GM13977 (cell line): ENCODE data around the gene KIF26A.

Experiments
- DNase-seq: peaks from one replicate; pipeline ENCODE4 v3.0.0; 2012; ENCODE audit warnings: low spot score
- in situ Hi-C: fragments of 300-500 bp; cut with MboI; formaldehyde crosslinking; loops from one replicate; pipeline ENCODE4 v1.12.0; 2022; ENCODE audit warnings: low sequenced_read_pairs, low pct_unique_long_range_greater_than_20kb, mixed read lengths, inconsistent platforms; ENCODE audit not compliant: unreplicated experiment
- TF ChIP-seq, protein P1 (sequence below): IDR thresholded peaks from 2 replicates; pipeline ENCODE4 v1.5.1; 2012; ENCODE audit warnings: mild to moderate bottlenecking, control low read depth; ENCODE audit not compliant: insufficient read depth; ENCODE audit errors: extremely low read depth, missing control alignments

The KIF26A gene

GRCh38 chr14:104164512-104164911 lies 26.1 kb downstream of the KIF26A start:
- DNase-seq = no peak
- TF ChIP-seq, protein P1, sequence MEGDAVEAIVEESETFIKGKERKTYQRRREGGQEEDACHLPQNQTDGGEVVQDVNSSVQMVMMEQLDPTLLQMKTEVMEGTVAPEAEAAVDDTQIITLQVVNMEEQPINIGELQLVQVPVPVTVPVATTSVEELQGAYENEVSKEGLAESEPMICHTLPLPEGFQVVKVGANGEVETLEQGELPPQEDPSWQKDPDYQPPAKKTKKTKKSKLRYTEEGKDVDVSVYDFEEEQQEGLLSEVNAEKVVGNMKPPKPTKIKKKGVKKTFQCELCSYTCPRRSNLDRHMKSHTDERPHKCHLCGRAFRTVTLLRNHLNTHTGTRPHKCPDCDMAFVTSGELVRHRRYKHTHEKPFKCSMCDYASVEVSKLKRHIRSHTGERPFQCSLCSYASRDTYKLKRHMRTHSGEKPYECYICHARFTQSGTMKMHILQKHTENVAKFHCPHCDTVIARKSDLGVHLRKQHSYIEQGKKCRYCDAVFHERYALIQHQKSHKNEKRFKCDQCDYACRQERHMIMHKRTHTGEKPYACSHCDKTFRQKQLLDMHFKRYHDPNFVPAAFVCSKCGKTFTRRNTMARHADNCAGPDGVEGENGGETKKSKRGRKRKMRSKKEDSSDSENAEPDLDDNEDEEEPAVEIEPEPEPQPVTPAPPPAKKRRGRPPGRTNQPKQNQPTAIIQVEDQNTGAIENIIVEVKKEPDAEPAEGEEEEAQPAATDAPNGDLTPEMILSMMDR = no peak
- in situ Hi-C loops = no loop called here

- in situ Hi-C loops = no loop called here
- DNase-seq = no peak
These were observed 28.3 kb downstream of the KIF26A start for GRCh38 chr14:104166698-104167097.

DNA sequence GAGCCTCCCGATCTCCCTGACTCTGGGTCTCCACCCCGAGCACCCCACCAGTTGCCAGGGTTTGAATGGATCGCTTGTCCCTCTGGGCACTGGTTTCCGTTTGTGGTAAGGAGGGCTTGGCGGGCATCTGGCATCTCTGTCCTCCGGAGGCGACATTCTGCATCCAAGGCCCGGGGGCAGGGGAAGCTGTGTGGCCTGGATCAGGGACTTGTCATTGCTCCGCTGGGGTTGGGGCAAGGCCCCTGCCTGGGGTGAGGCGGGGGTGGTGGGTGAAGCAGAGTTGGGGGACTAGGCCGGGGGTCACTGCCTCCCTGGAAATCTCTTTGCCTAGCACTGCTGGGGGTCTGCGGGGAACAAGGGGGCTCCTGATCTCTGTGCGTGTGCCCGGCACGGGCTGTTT lies 30.2 kb downstream of the KIF26A start:
- TF ChIP-seq, protein P1 = no peak
- in situ Hi-C loops = no loop called here
- no peak for DNase-seq

More at GRCh38 chr14:104166698-104167097, 28.3 kb downstream of the KIF26A start:
- TF ChIP-seq, protein P1 = no peak

DNA sequence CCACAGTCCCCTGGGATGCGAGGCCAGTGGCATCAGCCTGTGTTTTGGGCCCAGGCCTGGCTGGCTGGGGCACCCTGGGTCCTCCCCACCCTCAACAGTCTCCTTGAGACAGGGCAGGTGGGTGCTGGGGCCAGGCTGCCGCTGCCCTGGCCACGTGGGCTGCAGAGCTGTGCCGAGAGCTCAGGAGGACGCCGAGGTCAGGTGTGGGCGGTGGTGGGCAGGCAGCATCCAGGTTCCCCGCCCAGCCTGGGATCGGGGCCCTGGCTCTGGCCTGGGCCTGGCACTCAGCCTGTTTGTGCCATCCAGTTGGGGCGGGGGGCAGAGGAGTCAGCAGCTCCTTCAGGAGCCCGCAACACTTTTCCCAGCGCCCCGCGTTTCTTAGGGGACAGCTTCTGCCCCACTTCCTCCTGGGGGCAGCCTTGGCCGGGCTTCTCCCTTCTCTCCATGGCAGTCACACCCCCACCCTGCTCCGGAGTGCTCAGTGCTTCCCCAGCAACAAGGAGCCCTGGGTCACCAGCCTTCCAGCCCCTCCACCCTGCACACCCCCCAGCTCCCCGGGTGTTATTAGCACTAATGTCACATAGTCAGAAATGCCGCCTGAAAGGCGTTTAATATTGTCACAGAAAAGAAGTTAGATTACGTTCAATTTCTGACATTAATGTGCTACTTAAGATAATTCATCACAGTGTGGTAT lies 30.8 kb downstream of the KIF26A start:
- TF ChIP-seq, protein P1 = no peak
- no peak for DNase-seq
- in situ Hi-C loops = no loop called here

DNA sequence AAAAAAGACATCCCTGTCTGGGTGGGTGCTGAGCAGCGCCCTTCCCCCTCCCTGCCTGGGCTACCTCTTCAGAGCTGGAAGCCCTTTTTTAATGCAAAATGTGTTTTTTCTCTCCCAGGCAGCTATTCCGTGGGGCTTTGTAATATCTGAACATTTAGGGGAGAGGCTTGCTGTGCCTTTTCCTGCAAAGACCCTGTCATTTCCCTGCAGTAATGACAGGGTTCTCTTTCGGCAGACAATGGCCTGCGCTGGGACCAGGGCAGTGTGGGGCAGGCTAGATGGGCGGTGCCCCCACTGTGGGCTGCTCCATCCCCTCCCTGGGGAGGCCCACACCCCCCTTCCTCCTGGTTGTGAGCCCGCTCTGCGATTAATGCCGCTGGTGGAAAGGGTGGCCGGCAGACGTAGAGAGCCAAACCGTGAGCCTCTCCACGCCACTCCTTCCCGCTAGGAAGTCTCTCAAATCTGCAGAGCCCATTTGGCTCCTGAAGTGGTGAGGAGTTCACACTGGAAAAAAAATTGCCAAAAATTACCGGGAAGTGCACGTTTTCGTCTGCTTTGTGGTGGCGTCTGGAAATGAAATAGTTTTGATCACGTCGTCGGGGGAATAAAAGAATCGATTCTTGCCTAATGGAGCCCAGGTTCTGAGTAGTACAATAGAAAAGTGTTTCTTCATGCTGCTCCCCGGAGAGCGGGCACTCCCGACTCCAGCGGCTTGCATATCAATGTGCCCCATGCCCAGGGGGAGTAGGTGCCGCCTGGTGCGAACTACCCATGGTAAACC lies 31.5 kb downstream of the KIF26A start:
- TF ChIP-seq, protein P1 = no peak
- in situ Hi-C loops = no loop called here
- DNase-seq = no peak

- in situ Hi-C loops = no loop called here
- TF ChIP-seq, protein P1 = no peak
- DNase-seq = no peak
These were observed 32.8 kb downstream of the KIF26A start for GRCh38 chr14:104171029-104171697.
